Liver (tissue), 9 donors: ENCODE results near the gene FSIP1. TPM values are rescaled to one million over a fixed set of nuclear protein-coding genes. Genes with fewer than 3 reads are reported as not detected.

Experiments used
- DNase-seq: peaks from one replicate; pipeline ENCODE4 v3.0.0-alpha.2; 2017; ENCODE audit warnings: low spot score
- H3K27ac ChIP-seq, 2 donors: one replicate each; pipeline ENCODE4 v1.7.0; 2013; ENCODE audit warnings: inconsistent platforms in 2 of 2, low read length in 2 of 2, control low read depth in 1 of 2, low read depth in 1 of 2, mild to moderate bottlenecking in 1 of 2
- H3K27me3 ChIP-seq, 4 donors: one replicate each; pipeline versions ENCODE4 v1.6.1 to v1.7.0; 2013; ENCODE audit warnings: low read length in 3 of 4, inconsistent platforms in 1 of 4, mild to moderate bottlenecking in 1 of 4, moderate library complexity in 1 of 4; ENCODE audit not compliant: control insufficient read depth in 4 of 4, insufficient read depth in 4 of 4
- H3K36me3 ChIP-seq, 4 donors: one replicate each; pipeline versions ENCODE4 v1.6.1 to v1.7.0; 2013; ENCODE audit warnings: low read length in 3 of 4, mild to moderate bottlenecking in 3 of 4, low read depth in 1 of 4, moderate library complexity in 1 of 4; ENCODE audit not compliant: control insufficient read depth in 4 of 4, insufficient read depth in 3 of 4
- H3K4me1 ChIP-seq, 4 donors: one replicate each; pipeline versions ENCODE4 v1.6.1 to v1.7.0; 2013; ENCODE audit warnings: low read length in 3 of 4, mild to moderate bottlenecking in 3 of 4, moderate library complexity in 1 of 4; ENCODE audit not compliant: control insufficient read depth in 4 of 4, insufficient read depth in 4 of 4
- H3K4me3 ChIP-seq, 3 donors: one replicate each; pipeline versions ENCODE4 v1.6.1 to v1.7.0; 2013; ENCODE audit warnings: low read length in 3 of 3, control low read depth in 1 of 3, low read depth in 1 of 3, mild to moderate bottlenecking in 1 of 3
- H3K9ac ChIP-seq, 2 donors: one replicate each; pipeline ENCODE4 v1.7.0; 2013; ENCODE audit warnings: low read length in 2 of 2, mild to moderate bottlenecking in 2 of 2, moderate library complexity in 2 of 2, control low read depth in 1 of 2, low read depth in 1 of 2
- H3K9me3 ChIP-seq, 4 donors: one replicate each; pipeline versions ENCODE4 v1.6.1 to v1.7.0; 2013; ENCODE audit warnings: low read length in 3 of 4; ENCODE audit not compliant: control insufficient read depth in 4 of 4
- CTCF ChIP-seq: fragments of 150-350 bp; IDR thresholded peaks from 2 replicates; pipeline ENCODE4 v1.5.1; 2017; ENCODE audit warnings: improper control_type of control experiment, low read depth, low read length; ENCODE audit not compliant: missing input control
- EGR1 ChIP-seq, 2 donors: IDR thresholded peaks; 2 replicates each; pipeline ENCODE4 v1.6.1; 2016 to 2018; ENCODE audit warnings: antibody characterized with exemption in 2 of 2, low read depth in 2 of 2
- FOXA1 ChIP-seq: IDR thresholded peaks from 2 replicates; pipeline ENCODE4 v1.6.1; 2016; ENCODE audit warnings: antibody characterized with exemption
- FOXA2 ChIP-seq: IDR thresholded peaks from 2 replicates; pipeline ENCODE4 v1.6.1; 2016; ENCODE audit warnings: antibody characterized with exemption
- GABPA ChIP-seq, 2 donors: IDR thresholded peaks in 1 of 2; conservative IDR thresholded peaks in 1 of 2; 2 replicates each; pipeline ENCODE4 v1.6.1; 2016; ENCODE audit warnings: antibody characterized with exemption in 2 of 2, mild to moderate bottlenecking in 1 of 2, moderate library complexity in 1 of 2
- HNF4A ChIP-seq, 2 donors: conservative IDR thresholded peaks; 2 replicates each; pipeline ENCODE4 v1.6.1; 2016; ENCODE audit warnings: antibody characterized with exemption in 2 of 2, mild to moderate bottlenecking in 2 of 2
- HNF4G ChIP-seq: IDR thresholded peaks from 2 replicates; pipeline ENCODE4 v1.6.1; 2016; ENCODE audit warnings: antibody characterized with exemption
- JUND ChIP-seq, 2 donors: IDR thresholded peaks; 2 replicates each; pipeline ENCODE4 v1.6.1; 2016; ENCODE audit warnings: antibody characterized with exemption in 2 of 2
- NR2F2 ChIP-seq: IDR thresholded peaks from 2 replicates; pipeline ENCODE4 v1.6.1; 2016; ENCODE audit warnings: antibody characterized with exemption
- RAD21 ChIP-seq, 2 donors: IDR thresholded peaks; 2 replicates each; pipeline ENCODE4 v1.6.1; 2016; ENCODE audit warnings: antibody characterized with exemption in 2 of 2, mild to moderate bottlenecking in 2 of 2
- RXRA ChIP-seq, 2 donors: IDR thresholded peaks; 2 replicates each; pipeline ENCODE4 v1.6.1; 2017 to 2018; ENCODE audit warnings: antibody characterized with exemption in 2 of 2, mild to moderate bottlenecking in 1 of 2
- SP1 ChIP-seq: IDR thresholded peaks from 2 replicates; pipeline ENCODE4 v1.6.1; 2018; ENCODE audit warnings: antibody characterized with exemption, mild to moderate bottlenecking
- TAF1 ChIP-seq: conservative IDR thresholded peaks from 2 replicates; pipeline ENCODE4 v1.6.1; 2016; ENCODE audit warnings: antibody characterized with exemption, mild to moderate bottlenecking
- YY1 ChIP-seq: IDR thresholded peaks from 2 replicates; pipeline ENCODE4 v1.6.1; 2016; ENCODE audit warnings: antibody characterized with exemption, mild to moderate bottlenecking
- ZBTB33 ChIP-seq: IDR thresholded peaks from 2 replicates; pipeline ENCODE4 v1.6.1; 2016; ENCODE audit warnings: antibody characterized with exemption
- WGBS: extraction: QIAGEN DNeasy Blood & Tissue Kit; methylation state at CpG from one replicate; pipeline ENCODE4 v1.1.7; 2013; 5-methylcytosine and 5-hydroxymethylcytosine counted together
- polyA plus RNA-seq, 2 donors: library from polyadenylated mRNA; stranded (reverse) in 1 of 2; unstranded in 1 of 2; fragments of 200-250 nt in 1 of 2; fragments of >200 nt in 1 of 2; fragmentation: Nextera tagmentation in 1 of 2; extraction: Ambion mirVana in 1 of 2; gene quantifications; one replicate each; pipeline versions ENCODE4 v1.2.1 to v1.2.3, GENCODE V29; 2013 to 2015
- total RNA-seq, 2 donors: library from RNA; depleted of rRNA; stranded (reverse); fragments of >200 nt; gene quantifications; one replicate each; pipeline ENCODE4 v1.2.3, GENCODE V29; 2014
- TF ChIP-seq, protein P1 (sequence below): IDR thresholded peaks from 2 replicates; pipeline ENCODE4 v1.6.1; 2016; ENCODE audit warnings: antibody characterized with exemption, mild to moderate bottlenecking
- donor health status: healthy.
- donor health status: healthy.
- donor health status: healthy.
- donor health status: healthy.
- donor health status: healthy.

FSIP1 gene
- total and polyA plus RNA-seq, 4 donors = 0.05 to 0.29 (median 0.13) TPM

DNA sequence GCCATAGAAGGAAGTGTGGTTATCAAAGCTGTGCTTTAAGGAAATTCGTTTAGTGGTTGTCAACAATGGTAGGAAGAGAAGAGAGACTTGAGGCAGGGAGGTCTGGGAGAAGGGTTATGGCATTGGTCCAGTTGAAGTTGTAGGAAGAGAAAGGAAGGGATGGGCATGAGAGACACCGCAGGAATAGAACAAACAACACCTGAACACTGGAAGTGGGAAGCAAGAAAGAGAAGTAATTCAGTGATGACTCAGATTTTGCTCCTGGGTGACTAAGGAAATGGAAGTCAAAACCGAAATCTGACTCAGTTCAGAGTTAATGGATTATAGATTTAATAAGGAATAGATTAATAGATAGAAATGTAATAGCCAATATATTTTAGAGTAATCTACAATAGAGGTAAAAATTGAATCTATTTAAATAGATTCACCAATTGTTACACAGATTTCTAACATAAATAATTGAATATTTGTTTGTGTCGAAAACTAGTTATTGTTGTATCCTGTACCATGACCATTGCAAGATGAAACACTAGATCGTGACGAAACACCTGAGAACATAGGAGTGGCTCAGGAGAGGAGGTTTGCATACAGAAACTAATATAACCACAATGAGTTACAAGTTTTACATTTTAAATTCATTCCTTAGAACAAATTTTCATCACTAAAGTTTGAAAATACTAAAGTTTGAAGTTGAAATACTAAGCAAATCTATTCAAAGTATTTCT is 165.7 kb downstream of the FSIP1 start (continued):
- no peak for TF ChIP-seq ZBTB33

DNA sequence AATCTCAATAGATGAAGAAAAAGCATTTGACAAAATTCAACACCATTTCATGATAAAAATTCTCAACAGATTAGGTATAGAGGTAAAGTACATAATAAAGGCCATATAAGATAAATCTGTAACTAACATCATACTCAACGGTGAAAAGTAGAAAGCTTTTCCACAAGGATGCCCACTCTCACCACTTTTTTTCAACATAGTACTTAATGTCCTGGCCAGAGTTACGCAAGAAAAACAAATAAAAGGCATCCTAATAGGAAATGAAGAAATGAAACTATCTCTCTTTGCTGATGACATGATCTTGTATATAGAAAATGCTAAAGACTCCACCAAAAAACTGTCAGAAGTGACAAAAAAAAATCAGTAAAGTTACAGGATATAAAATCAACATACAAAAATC is 168.8 kb downstream of the FSIP1 start:
- Histone ChIP-seq H3K27me3 (no peaks in the 10 kb centered on the region), H3K9me3 (peaks cover 3 to 19% (median 7%) of the 10 kb centered on the region in 4 donors), H3K4me3 (no peak overlapping the region), H3K27ac (no peak overlapping the region), H3K4me1 (peaks cover 0 to 9% (median 4%) of the 10 kb centered on the region in 4 donors), H3K36me3 (no peaks in the 10 kb centered on the region), H3K9ac (no peak overlapping the region)
- TF ChIP-seq JUND (IDR thresholded peaks at IDR 0.05) (no peak), NR2F2 (no peak), EGR1 (IDR thresholded peaks at IDR 0.05; ENCODE audit: low read depth in 2 of 2) (no peak), FOXA2 (no peak), HNF4A (conservative IDR thresholded peaks at IDR 0.05) (no peak), RAD21 (IDR thresholded peaks at IDR 0.05) (no peak), RXRA (IDR thresholded peaks at IDR 0.05) (no peak), FOXA1 (no peak), SP1 (no peak), TAF1 (no peak), ZBTB33 (no peak), GABPA (IDR thresholded peaks at IDR 0.05 in 1 of 2, conservative IDR thresholded peaks at IDR 0.05 in 1 of 2) (no peak), CTCF (no peak), HNF4G (no peak), YY1 (no peak)
- TF ChIP-seq, protein P1, sequence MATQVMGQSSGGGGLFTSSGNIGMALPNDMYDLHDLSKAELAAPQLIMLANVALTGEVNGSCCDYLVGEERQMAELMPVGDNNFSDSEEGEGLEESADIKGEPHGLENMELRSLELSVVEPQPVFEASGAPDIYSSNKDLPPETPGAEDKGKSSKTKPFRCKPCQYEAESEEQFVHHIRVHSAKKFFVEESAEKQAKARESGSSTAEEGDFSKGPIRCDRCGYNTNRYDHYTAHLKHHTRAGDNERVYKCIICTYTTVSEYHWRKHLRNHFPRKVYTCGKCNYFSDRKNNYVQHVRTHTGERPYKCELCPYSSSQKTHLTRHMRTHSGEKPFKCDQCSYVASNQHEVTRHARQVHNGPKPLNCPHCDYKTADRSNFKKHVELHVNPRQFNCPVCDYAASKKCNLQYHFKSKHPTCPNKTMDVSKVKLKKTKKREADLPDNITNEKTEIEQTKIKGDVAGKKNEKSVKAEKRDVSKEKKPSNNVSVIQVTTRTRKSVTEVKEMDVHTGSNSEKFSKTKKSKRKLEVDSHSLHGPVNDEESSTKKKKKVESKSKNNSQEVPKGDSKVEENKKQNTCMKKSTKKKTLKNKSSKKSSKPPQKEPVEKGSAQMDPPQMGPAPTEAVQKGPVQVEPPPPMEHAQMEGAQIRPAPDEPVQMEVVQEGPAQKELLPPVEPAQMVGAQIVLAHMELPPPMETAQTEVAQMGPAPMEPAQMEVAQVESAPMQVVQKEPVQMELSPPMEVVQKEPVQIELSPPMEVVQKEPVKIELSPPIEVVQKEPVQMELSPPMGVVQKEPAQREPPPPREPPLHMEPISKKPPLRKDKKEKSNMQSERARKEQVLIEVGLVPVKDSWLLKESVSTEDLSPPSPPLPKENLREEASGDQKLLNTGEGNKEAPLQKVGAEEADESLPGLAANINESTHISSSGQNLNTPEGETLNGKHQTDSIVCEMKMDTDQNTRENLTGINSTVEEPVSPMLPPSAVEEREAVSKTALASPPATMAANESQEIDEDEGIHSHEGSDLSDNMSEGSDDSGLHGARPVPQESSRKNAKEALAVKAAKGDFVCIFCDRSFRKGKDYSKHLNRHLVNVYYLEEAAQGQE = no peak
- WGBS = 90% methylated on average over 2 of the region's 2 CpGs
- no peak for DNase-seq
